GM12801 (cell line): ENCODE data around the gene ETFA.

Source experiments
- TF ChIP-seq, protein P1 (sequence below): IDR thresholded peaks from one replicate; pipeline ENCODE4 v1.5.1; 2011; ENCODE audit warnings: control low read depth; ENCODE audit not compliant: insufficient read length; ENCODE audit errors: extremely low read depth

Gene ETFA

GRCh38 chr15:76204916-76205460 is 106.3 kb downstream of the ETFA start:
- TF ChIP-seq, protein P1, sequence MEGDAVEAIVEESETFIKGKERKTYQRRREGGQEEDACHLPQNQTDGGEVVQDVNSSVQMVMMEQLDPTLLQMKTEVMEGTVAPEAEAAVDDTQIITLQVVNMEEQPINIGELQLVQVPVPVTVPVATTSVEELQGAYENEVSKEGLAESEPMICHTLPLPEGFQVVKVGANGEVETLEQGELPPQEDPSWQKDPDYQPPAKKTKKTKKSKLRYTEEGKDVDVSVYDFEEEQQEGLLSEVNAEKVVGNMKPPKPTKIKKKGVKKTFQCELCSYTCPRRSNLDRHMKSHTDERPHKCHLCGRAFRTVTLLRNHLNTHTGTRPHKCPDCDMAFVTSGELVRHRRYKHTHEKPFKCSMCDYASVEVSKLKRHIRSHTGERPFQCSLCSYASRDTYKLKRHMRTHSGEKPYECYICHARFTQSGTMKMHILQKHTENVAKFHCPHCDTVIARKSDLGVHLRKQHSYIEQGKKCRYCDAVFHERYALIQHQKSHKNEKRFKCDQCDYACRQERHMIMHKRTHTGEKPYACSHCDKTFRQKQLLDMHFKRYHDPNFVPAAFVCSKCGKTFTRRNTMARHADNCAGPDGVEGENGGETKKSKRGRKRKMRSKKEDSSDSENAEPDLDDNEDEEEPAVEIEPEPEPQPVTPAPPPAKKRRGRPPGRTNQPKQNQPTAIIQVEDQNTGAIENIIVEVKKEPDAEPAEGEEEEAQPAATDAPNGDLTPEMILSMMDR, result no peak

GRCh38 chr15:76204109-76204845 is 107.0 kb downstream of the ETFA start:
- TF ChIP-seq, protein P1, result no peak

- TF ChIP-seq, protein P1, result no peak
These were observed 107.7 kb downstream of the ETFA start for GRCh38 chr15:76203346-76204108.

GRCh38 chr15:76201536-76202255 is 109.6 kb downstream of the ETFA start:
- TF ChIP-seq, protein P1, result no peak

- TF ChIP-seq, protein P1, result no peak
These were observed 110.6 kb downstream of the ETFA start for GRCh38 chr15:76200641-76201105.

DNA sequence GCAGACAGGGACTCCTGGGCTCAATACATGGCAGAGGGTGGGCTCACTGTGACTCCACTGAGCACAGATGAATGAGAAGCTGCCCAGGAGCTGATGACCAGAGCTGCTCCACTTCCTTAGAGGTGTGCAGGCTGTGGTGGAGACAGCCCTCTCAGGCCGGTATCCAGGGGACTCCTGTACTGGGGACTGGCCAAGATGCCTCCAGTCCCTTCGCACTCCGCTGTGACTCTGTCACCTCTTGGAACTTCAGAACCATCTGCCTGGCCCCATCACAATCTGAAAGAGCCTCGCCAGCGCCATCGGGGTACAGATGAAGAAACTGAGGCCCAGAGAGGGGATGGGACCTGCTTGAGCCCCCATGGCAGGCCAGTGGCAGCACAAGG is 111.2 kb downstream of the ETFA start:
- TF ChIP-seq, protein P1, result no peak
